Activated CD4-positive, alpha-beta T cell treated with anti-CD3 and anti-CD28 coated beads for 36 hours (primary cell): ENCODE data around the gene NUTM2A. TPM values are rescaled to one million over a fixed set of nuclear protein-coding genes. Genes with fewer than 3 reads are reported as not detected.
"Not testable (repeated sequence)": the region's sequence is repeated elsewhere in the genome, so short reads cannot be mapped to it uniquely, and the experiment has no call there.

Experiments
- ATAC-seq: fragments of 200-7000 bp; cut with Tn5 transposase; one replicate; pipeline ENCODE4 v1.10.0; 2021; ENCODE audit warnings: mild to moderate bottlenecking, moderate library complexity
- CTCF ChIA-PET: fragments of 350-600 bp; sonication (Branson Sonifier 250); formaldehyde crosslinking; loops from one replicate; lab custom pipeline; 2021; ENCODE audit warnings: antibody characterized with exemption; lab: Charles Lee
- POLR2A ChIA-PET: fragments of 350-600 bp; sonication (Branson Sonifier 250); formaldehyde crosslinking; loops from one replicate; lab custom pipeline; 2021; ENCODE audit warnings: antibody characterized with exemption, inconsistent platforms; lab: Charles Lee
- DNase-seq: peaks from one replicate; pipeline ENCODE4 v3.0.0-alpha.2; 2020
- H3K27ac Mint-ChIP-seq: one replicate; pipeline ENCODE4 v1.8.0; 2021; ENCODE audit warnings: mixed read lengths
- H3K27me3 Mint-ChIP-seq: one replicate; pipeline ENCODE4 v1.8.0; 2021; ENCODE audit warnings: mixed read lengths
- H3K36me3 Mint-ChIP-seq: one replicate; pipeline ENCODE4 v1.8.0; 2021; ENCODE audit warnings: low read depth, mixed read lengths
- H3K4me1 Mint-ChIP-seq: one replicate; pipeline ENCODE4 v1.8.0; 2021; ENCODE audit warnings: mixed read lengths
- H3K4me3 Mint-ChIP-seq: one replicate; pipeline ENCODE4 v1.8.0; 2021; ENCODE audit warnings: mild to moderate bottlenecking, moderate library complexity, mixed read lengths
- H3K9me3 Mint-ChIP-seq: one replicate; pipeline ENCODE4 v1.8.0; 2021; ENCODE audit warnings: low read depth, mixed read lengths
- intact Hi-C, 2 experiments: fragments of 100-400 bp; cut with DNase I in 1 of 2; cut with micrococcal nuclease in 1 of 2; formaldehyde crosslinking; loops; one replicate each; pipeline versions ENCODE4 v1.14.2 to v1.15.1; 2022 to 2024; cut with DNase I, micrococcal nuclease
- total RNA-seq, 2 experiments: library from RNA; stranded (reverse); gene quantifications; one replicate each; pipeline ENCODE4 v1.2.3, GENCODE V29; 2021

The NUTM2A gene
- total RNA-seq, 2 experiments from 2014 or later = 0.39 to 0.64 TPM

DNA sequence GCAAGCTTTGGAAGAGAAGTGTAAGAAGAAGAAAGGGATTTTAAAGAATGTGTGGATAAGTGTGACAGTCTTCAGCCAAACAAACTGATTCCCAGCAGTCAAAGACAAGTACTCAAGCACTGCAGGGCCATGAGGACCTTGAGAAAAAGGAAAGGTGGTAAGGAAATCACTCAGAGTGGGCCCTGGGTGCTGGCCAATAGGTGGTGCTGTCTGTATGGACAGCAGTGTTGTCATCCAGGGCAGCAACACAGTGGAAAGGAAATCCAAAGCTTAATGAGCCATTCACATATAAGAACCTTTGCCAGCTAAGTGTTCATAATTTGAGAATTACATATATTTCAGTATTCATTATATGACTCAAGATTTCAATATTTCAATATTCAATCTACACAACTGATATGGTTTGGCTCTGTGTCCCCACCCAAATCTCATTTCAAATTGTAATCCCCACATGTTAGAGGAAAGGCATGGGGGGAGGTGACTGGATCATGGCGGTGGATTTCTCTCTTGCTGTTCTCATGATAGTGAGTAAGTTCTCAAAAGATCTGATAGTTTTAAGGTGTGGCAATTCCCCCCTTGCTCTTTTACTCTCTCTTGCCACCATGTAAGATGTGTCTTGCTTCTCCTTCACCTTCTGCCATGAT is 55.6 kb downstream of the NUTM2A start:
- H3K9me3 Mint-ChIP-seq, H3K36me3 Mint-ChIP-seq, H3K4me1 Mint-ChIP-seq, intact Hi-C loops, H3K27me3 Mint-ChIP-seq, H3K4me3 Mint-ChIP-seq, POLR2A ChIA-PET, DNase-seq, H3K27ac Mint-ChIP-seq, CTCF ChIA-PET: not testable (repeated sequence)
- ATAC-seq = peak; percentile 78

Other genes starting within 250 kb of the NUTM2A start
- gene FAM25A, start 205.2 kb upstream of the NUTM2A start, total RNA-seq = not detected
- 100 to 1,000 TPM in 1 of 2 experiments, 10 to 100 TPM in 1; 98.4 to 125 TPM for gene GLUD1, start 130.6 kb upstream of the NUTM2A start, total RNA-seq
- 10 to 100 TPM; 29.7 to 29.9 TPM for gene SHLD2, start 130.2 kb upstream of the NUTM2A start, total RNA-seq
- gene NUTM2D, start 132.3 kb downstream of the NUTM2A start, total RNA-seq = 1 to 10 TPM; 1.3 to 1.5 TPM